ENCODE results near the gene RBM4. TPM values are rescaled to one million over a fixed set of nuclear protein-coding genes. Genes with fewer than 3 reads are reported as not detected.

Gene RBM4
- total RNA-seq, 1 experiment from 2014 or later, result 94.4 TPM

DNA sequence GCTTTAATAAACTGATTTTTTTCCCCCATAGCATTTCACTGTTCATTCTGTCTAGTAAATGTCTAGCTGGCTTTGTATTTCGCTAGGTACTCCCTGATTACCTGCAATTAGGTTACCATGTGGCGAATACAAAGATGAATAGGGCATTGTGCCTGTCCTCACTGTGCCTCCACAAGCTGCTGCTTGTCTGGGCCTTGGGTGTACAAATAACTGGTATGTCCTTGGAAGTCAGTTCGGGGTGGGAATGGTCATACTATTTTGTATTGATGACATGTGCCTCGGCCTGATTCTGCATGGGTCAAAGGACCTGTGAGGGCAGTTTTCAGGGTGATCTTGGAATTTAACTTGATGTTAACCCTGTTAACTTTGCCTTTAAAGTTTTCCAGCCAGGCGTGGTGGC, 11.4 kb downstream of the RBM4 start:
- ChIA-PET CTCF (no interaction called here), POLR2A (no interaction called here), RAD21 (ENCODE audit: low non-redundant PET in 1 of 2, low total read pairs in 2 of 2, uncharacterized antibody in 2 of 2, unreplicated experiment in 2 of 2) (no interaction called here)
- H3K4me1 ChIP-seq (ENCODE audit: control insufficient read depth in 1 of 2, insufficient read depth in 2 of 2, low read length in 2 of 2), result peaks cover 0 to 15% of the 10 kb centered on the region in 2 experiments; a peak in 2 of 4 replicates
- no peaks in the 10 kb centered on the region for H3K27me3 ChIP-seq (ENCODE audit: insufficient read depth, low read length)
- no TSS peak for BruUV-seq (replicated peaks)
- H3K4me3 ChIP-seq (replicated peaks in 1 of 2; ENCODE audit: low read depth in 1 of 2, low read length in 2 of 2), result no peak overlapping the region
- no peak overlapping the region for H3K4me2 ChIP-seq (ENCODE audit: low read length)
- ATAC-seq (no peak), DNase-seq (ENCODE audit: low read depth, low spot score) (no peak)
- peaks cover 16% of the 10 kb centered on the region for H4K20me1 ChIP-seq (ENCODE audit: insufficient read depth)
- H3K9ac ChIP-seq (ENCODE audit: low read length), result no peak overlapping the region
- H3K27ac ChIP-seq (ENCODE audit: low read depth, low read length), result no peak overlapping the region
- peaks cover 100% of the 10 kb centered on the region for H3K79me2 ChIP-seq (ENCODE audit: insufficient read depth, low read length)
- TF ChIP-seq, protein P1, sequence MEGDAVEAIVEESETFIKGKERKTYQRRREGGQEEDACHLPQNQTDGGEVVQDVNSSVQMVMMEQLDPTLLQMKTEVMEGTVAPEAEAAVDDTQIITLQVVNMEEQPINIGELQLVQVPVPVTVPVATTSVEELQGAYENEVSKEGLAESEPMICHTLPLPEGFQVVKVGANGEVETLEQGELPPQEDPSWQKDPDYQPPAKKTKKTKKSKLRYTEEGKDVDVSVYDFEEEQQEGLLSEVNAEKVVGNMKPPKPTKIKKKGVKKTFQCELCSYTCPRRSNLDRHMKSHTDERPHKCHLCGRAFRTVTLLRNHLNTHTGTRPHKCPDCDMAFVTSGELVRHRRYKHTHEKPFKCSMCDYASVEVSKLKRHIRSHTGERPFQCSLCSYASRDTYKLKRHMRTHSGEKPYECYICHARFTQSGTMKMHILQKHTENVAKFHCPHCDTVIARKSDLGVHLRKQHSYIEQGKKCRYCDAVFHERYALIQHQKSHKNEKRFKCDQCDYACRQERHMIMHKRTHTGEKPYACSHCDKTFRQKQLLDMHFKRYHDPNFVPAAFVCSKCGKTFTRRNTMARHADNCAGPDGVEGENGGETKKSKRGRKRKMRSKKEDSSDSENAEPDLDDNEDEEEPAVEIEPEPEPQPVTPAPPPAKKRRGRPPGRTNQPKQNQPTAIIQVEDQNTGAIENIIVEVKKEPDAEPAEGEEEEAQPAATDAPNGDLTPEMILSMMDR (IDR thresholded peaks at IDR 0.05 in 2 of 3, conservative IDR thresholded peaks at IDR 0.05 in 1 of 3; ENCODE audit: borderline replicate concordance in 1 of 3, insufficient read depth in 1 of 3, low read depth in 2 of 3, low read length in 2 of 3), result no peak
- TF ChIP-seq RAD21 (IDR thresholded peaks at IDR 0.05; ENCODE audit: low read depth) (no peak), CBX3 (IDR thresholded peaks at IDR 0.05; ENCODE audit: low read depth) (no peak), EZH2 (IDR thresholded peaks at IDR 0.05) (no peak), POLR2A (IDR thresholded peaks at IDR 0.05; ENCODE audit: borderline replicate concordance, extremely low read depth, insufficient read depth, insufficient read length) (no peak), FOSL1 (IDR thresholded peaks at IDR 0.05; ENCODE audit: low read depth) (no peak), EGR1 (IDR thresholded peaks at IDR 0.05; ENCODE audit: low read depth) (no peak), JUND (IDR thresholded peaks at IDR 0.05) (no peak), SP1 (IDR thresholded peaks at IDR 0.05; ENCODE audit: low read depth) (no peak), ZFX (IDR thresholded peaks at IDR 0.05) (no peak)
- TF ChIP-seq, protein P2, sequence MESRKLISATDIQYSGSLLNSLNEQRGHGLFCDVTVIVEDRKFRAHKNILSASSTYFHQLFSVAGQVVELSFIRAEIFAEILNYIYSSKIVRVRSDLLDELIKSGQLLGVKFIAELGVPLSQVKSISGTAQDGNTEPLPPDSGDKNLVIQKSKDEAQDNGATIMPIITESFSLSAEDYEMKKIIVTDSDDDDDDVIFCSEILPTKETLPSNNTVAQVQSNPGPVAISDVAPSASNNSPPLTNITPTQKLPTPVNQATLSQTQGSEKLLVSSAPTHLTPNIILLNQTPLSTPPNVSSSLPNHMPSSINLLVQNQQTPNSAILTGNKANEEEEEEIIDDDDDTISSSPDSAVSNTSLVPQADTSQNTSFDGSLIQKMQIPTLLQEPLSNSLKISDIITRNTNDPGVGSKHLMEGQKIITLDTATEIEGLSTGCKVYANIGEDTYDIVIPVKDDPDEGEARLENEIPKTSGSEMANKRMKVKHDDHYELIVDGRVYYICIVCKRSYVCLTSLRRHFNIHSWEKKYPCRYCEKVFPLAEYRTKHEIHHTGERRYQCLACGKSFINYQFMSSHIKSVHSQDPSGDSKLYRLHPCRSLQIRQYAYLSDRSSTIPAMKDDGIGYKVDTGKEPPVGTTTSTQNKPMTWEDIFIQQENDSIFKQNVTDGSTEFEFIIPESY (IDR thresholded peaks at IDR 0.05; ENCODE audit: extremely low read depth, insufficient replicate concordance, low read length), result no peak
- TF ChIP-seq, protein P3, sequence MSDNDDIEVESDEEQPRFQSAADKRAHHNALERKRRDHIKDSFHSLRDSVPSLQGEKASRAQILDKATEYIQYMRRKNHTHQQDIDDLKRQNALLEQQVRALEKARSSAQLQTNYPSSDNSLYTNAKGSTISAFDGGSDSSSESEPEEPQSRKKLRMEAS (IDR thresholded peaks at IDR 0.05), result no peak
- TF ChIP-seq, protein P4, sequence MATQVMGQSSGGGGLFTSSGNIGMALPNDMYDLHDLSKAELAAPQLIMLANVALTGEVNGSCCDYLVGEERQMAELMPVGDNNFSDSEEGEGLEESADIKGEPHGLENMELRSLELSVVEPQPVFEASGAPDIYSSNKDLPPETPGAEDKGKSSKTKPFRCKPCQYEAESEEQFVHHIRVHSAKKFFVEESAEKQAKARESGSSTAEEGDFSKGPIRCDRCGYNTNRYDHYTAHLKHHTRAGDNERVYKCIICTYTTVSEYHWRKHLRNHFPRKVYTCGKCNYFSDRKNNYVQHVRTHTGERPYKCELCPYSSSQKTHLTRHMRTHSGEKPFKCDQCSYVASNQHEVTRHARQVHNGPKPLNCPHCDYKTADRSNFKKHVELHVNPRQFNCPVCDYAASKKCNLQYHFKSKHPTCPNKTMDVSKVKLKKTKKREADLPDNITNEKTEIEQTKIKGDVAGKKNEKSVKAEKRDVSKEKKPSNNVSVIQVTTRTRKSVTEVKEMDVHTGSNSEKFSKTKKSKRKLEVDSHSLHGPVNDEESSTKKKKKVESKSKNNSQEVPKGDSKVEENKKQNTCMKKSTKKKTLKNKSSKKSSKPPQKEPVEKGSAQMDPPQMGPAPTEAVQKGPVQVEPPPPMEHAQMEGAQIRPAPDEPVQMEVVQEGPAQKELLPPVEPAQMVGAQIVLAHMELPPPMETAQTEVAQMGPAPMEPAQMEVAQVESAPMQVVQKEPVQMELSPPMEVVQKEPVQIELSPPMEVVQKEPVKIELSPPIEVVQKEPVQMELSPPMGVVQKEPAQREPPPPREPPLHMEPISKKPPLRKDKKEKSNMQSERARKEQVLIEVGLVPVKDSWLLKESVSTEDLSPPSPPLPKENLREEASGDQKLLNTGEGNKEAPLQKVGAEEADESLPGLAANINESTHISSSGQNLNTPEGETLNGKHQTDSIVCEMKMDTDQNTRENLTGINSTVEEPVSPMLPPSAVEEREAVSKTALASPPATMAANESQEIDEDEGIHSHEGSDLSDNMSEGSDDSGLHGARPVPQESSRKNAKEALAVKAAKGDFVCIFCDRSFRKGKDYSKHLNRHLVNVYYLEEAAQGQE (IDR thresholded peaks at IDR 0.05; ENCODE audit: low read depth), result no peak
- peaks cover 42 to 59% of the 10 kb centered on the region in 2 experiments for H3K36me3 ChIP-seq (ENCODE audit: control insufficient read depth in 1 of 2, insufficient read depth in 2 of 2, low read length in 2 of 2)
- intact Hi-C loops (cut with micrococcal nuclease), result no loop called here
- H3K9me3 ChIP-seq (ENCODE audit: control insufficient read depth in 1 of 2, insufficient read depth in 1 of 2, low read depth in 1 of 2, low read length in 2 of 2), result no peaks in the 10 kb centered on the region
- no peak overlapping the region for H2AFZ ChIP-seq (ENCODE audit: low read depth, low read length, poor library complexity, severe bottlenecking)
- H3K9me2 ChIP-seq (ENCODE audit: insufficient read depth), result no peaks in the 10 kb centered on the region
